Transverse colon (tissue), 4 donors: ENCODE measurements around the gene TMEM238. TPM values are rescaled to one million over a fixed set of nuclear protein-coding genes. Genes with fewer than 3 reads are reported as not detected.
"Not testable (repeated sequence)": the region's sequence is repeated elsewhere in the genome, so short reads cannot be mapped to it uniquely, and the experiment has no call there.

Experiments
- DNase-seq: peaks from one replicate; pipeline ENCODE4 v3.0.0-alpha.2; 2019
- H3K27ac ChIP-seq, 4 donors: fragments of 200-600 bp; sonication (generic); 2 replicates each; pipeline ENCODE4 v1.5.1; 2016 to 2018; ENCODE audit warnings: inconsistent platforms in 4 of 4
- H3K27me3 ChIP-seq: fragments of 200-600 bp; sonication (generic); 2 replicates; pipeline ENCODE4 v1.5.1; 2017; ENCODE audit warnings: inconsistent platforms
- H3K36me3 ChIP-seq, 4 donors: fragments of 200-600 bp; sonication (generic); 2 replicates each; pipeline ENCODE4 v1.5.1; 2017 to 2019; ENCODE audit warnings: inconsistent platforms in 4 of 4
- H3K4me1 ChIP-seq, 4 donors: fragments of 200-600 bp; sonication (generic); 2 replicates each; pipeline ENCODE4 v1.5.1; 2017 to 2020; ENCODE audit warnings: inconsistent platforms in 4 of 4
- H3K4me3 ChIP-seq, 4 donors: fragments of 200-600 bp; sonication (generic); 1 replicate in 1 of 4; 2 replicates in 3 of 4; pipeline versions ENCODE4 v1.5.1 to v1.6.1; 2017 to 2019; ENCODE audit warnings: inconsistent platforms in 4 of 4
- H3K9me3 ChIP-seq, 2 donors: fragments of 200-600 bp; sonication (generic); 2 replicates each; pipeline ENCODE4 v1.5.1; 2017 to 2019; ENCODE audit warnings: inconsistent platforms in 2 of 2
- EP300 ChIP-seq: sonication (generic); formaldehyde crosslinking; IDR thresholded peaks from one replicate; pipeline ENCODE4 v1.6.1; 2017; ENCODE audit warnings: antibody characterized with exemption, low read depth
- POLR2A ChIP-seq: fragments of 450-650 bp; IDR thresholded peaks from one replicate; pipeline ENCODE4 v1.6.1; 2016; ENCODE audit warnings: antibody characterized with exemption, mild to moderate bottlenecking, moderate library complexity
- POLR2AphosphoS5 ChIP-seq, 3 donors: sonication (generic); formaldehyde crosslinking; IDR thresholded peaks; one replicate each; pipeline ENCODE4 v1.6.1; 2016; ENCODE audit warnings: antibody characterized with exemption in 3 of 3
- WGBS, 2 donors: methylation state at CpG; one replicate each; pipeline ENCODE4 v1.1.5; 2018; ENCODE audit warnings: low coverage in 1 of 2; 5-methylcytosine and 5-hydroxymethylcytosine counted together
- in situ Hi-C, 4 donors: fragments of 200-750 bp; cut with MboI; loops; one replicate each; pipeline versions ENCODE4 v1.15.0 to v1.15.1; 2017; ENCODE audit warnings: low sequenced_read_pairs in 3 of 4, low pct_ligation_motif_present in 1 of 4, low pct_unique_long_range_greater_than_20kb in 1 of 4
- intact Hi-C: fragments of 100-400 bp; cut with DNase I; formaldehyde crosslinking; loops from one replicate; pipeline ENCODE4 v1.15.1; 2023; ENCODE audit warnings: low total_unique reads
- total RNA-seq, 4 donors: library from RNA; depleted of rRNA; stranded (reverse); fragments of >200 nt; gene quantifications; one replicate each; pipeline ENCODE4 v1.1.0, GENCODE V29; 2016
- TF ChIP-seq, protein P1 (sequence below), 5 experiments: fragments of 200-600 bp in 3 of 5; fragments of 450-650 bp in 2 of 5; sonication (generic) in 3 of 5; IDR thresholded peaks; 1 replicate in 2 of 5; 2 replicates in 3 of 5; pipeline ENCODE4 v1.5.1; 2016 to 2017; ENCODE audit warnings: antibody characterized with exemption in 5 of 5, inconsistent platforms in 3 of 5, mild to moderate bottlenecking in 2 of 5, moderate library complexity in 1 of 5

Gene TMEM238
- total RNA-seq, 4 donors from 2014 or later = 12.0 to 199 (median 42.5) TPM

DNA sequence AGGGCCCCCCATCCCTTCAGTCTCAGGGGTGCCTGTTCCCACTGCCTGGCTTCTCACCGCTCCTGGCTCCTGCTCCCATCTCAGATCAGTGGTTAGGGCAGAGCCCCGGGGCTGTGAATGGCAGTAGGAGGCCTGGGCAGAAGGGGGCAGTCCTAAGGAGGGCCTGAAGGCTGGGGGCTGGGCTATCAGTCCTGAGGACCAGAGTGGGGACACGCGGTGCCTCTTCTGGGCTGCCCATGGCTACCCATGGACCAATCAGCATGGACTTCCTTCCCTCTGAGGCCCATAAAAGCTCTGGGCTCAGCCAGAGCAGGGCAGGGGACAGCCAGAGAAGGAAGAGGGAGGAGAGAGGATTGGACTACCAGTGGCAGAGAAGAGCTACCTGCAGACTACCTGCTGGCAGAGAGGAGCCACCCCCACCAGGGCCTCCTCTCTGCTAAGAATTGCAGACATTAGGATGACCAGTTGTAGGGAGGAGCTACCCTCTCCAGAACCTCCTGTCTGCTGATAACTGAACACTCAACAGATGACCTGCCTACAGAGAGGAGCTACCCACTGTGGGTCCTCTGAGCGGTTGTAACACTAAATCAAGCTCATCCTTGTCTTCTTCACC lies 35.6 kb upstream of the TMEM238 start:
- Histone ChIP-seq H3K27me3 (peaks cover 21% of the 10 kb centered on the region), H3K27ac (no peak overlapping the region), H3K9me3 (no peaks in the 10 kb centered on the region), H3K4me1 (no peaks in the 10 kb centered on the region), H3K36me3 (no peaks in the 10 kb centered on the region), H3K4me3 (no peak overlapping the region)
- TF ChIP-seq POLR2AphosphoS5 (IDR thresholded peaks at IDR 0.05) (no peak), POLR2A (no peak), EP300 (no peak)
- TF ChIP-seq, protein P1, sequence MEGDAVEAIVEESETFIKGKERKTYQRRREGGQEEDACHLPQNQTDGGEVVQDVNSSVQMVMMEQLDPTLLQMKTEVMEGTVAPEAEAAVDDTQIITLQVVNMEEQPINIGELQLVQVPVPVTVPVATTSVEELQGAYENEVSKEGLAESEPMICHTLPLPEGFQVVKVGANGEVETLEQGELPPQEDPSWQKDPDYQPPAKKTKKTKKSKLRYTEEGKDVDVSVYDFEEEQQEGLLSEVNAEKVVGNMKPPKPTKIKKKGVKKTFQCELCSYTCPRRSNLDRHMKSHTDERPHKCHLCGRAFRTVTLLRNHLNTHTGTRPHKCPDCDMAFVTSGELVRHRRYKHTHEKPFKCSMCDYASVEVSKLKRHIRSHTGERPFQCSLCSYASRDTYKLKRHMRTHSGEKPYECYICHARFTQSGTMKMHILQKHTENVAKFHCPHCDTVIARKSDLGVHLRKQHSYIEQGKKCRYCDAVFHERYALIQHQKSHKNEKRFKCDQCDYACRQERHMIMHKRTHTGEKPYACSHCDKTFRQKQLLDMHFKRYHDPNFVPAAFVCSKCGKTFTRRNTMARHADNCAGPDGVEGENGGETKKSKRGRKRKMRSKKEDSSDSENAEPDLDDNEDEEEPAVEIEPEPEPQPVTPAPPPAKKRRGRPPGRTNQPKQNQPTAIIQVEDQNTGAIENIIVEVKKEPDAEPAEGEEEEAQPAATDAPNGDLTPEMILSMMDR (IDR thresholded peaks at IDR 0.05) = no peak
- intact Hi-C loops (no loop called here), in situ Hi-C loops (loop anchor here in 3 of 4 donors (10.0 to 25.0 kb wide), 4 partner anchors 125 to 285 kb away; partner anchors contain the start of genes BRSK1 (in 2 of the 3), HSPBP1 (in 2 of the 3) and TNNT1 (in 2 of the 3))
- DNase-seq = no peak
- 56% methylated on average over 5 of the region's 5 CpGs; no CpG with 5 or more reads in 1 of the 2 donors for WGBS, 2 donors

DNA sequence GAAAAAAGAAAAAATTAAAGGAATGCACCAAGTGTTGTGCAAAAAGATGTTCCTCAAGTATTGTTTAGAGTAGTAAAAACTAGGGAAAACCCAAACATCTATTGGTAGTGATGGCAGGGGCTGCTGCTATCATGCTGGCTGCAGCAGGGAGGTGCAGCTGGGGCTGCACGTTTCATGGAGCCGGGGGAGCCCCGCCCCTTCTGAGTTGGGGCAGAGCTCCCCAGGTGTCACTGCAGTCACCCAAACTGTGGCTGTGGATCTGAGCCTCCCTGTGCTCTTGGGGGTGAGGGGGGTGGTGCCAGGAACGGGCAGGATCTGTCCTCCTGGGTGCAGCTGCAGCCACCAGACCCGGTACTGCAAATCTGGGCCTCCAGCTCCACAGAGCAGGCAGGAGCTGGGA lies 35.0 kb upstream of the TMEM238 start:
- no peaks in the 10 kb centered on the region for H3K4me1 ChIP-seq
- H3K4me3 ChIP-seq = no peak overlapping the region
- TF ChIP-seq POLR2AphosphoS5 (IDR thresholded peaks at IDR 0.05) (no peak), EP300 (no peak), POLR2A (no peak)
- TF ChIP-seq, protein P1 (IDR thresholded peaks at IDR 0.05) = no peak
- H3K27ac ChIP-seq = no peak overlapping the region
- no peaks in the 10 kb centered on the region for H3K9me3 ChIP-seq
- DNase-seq = no peak
- peaks cover 14% of the 10 kb centered on the region for H3K27me3 ChIP-seq
- H3K36me3 ChIP-seq = no peaks in the 10 kb centered on the region
- intact Hi-C loops (no loop called here), in situ Hi-C loops (loop anchor here in 3 of 4 donors (10.0 to 25.0 kb wide), 3 partner anchors 124 to 284 kb away; partner anchors contain the start of genes BRSK1 (in 2 of the 3) and HSPBP1 (in 2 of the 3))
- 0 to 45% methylated on average over 1 to 3 of the region's 5 CpGs for WGBS, 2 donors

DNA sequence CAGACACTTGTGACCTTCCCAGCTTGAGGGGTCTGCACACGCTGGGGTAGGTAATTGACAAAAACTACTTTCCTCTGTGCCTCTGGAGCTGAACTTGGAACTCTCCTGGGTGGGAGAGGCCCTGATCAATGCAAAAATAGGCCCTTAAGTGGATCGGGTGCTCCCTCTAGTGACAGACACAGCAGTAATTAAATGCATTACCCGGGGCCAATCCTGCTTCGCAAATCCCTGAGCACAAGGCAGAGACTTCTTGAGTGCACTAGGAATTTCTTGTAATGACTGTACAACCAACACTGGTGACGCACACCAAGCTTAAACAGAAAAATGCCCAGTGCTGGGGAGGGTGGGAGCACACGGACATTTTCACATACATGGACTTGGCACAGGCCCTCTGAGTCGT lies 34.1 kb upstream of the TMEM238 start:
- peak; percentile 64 for DNase-seq
- Histone ChIP-seq H3K9me3 (no peaks in the 10 kb centered on the region), H3K4me3 (no peak overlapping the region), H3K4me1 (no peaks in the 10 kb centered on the region), H3K36me3 (no peaks in the 10 kb centered on the region), H3K27me3 (peaks cover 12% of the 10 kb centered on the region), H3K27ac (no peak overlapping the region)
- intact Hi-C loops (no loop called here), in situ Hi-C loops (loop anchor here in 3 of 4 donors (10.0 to 25.0 kb wide), 3 partner anchors 123 to 283 kb away; partner anchors contain the start of genes BRSK1 (in 2 of the 3) and HSPBP1 (in 2 of the 3))
- WGBS, 2 donors = 14 to 40% methylated on average over 1 to 7 of the region's 7 CpGs
- TF ChIP-seq POLR2AphosphoS5 (IDR thresholded peaks at IDR 0.05) (no peak), EP300 (no peak)
- TF ChIP-seq, protein P1 (IDR thresholded peaks at IDR 0.05) = peak; percentile 55 to 77 (median 63)

DNA sequence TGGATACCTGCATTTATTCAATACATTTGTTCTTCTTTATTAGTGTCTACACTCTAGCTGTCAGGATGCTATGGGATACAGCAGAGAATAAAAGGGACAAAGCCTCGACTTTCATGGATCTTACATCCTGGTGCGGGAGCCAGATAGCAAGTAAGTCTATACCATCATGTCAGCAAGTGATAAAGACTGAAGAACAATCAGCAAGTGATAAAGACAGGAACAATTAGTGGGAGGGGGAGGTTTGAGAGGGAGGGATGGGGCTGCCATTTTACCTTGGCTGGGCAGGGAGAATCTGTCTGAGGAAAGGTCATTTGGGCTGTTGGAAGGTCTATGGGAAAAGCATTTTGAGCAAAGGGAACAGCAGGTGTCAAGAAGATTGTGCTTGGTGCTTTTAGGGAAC lies 26.1 kb upstream of the TMEM238 start:
- Histone ChIP-seq H3K4me1 (peaks cover 0 to 27% (median 21%) of the 10 kb centered on the region in 4 donors), H3K9me3 (no peaks in the 10 kb centered on the region), H3K4me3 (no peak overlapping the region), H3K36me3 (no peaks in the 10 kb centered on the region), H3K27me3 (no peaks in the 10 kb centered on the region), H3K27ac (no peak overlapping the region)
- WGBS, 2 donors = 93 to 96% methylated on average over 2 of the region's 2 CpGs
- in situ Hi-C loops (loop anchor here in 3 of 4 donors (10.0 to 25.0 kb wide), 3 partner anchors 115 to 275 kb away; partner anchors contain the start of genes BRSK1 (in 2 of the 3) and HSPBP1 (in 2 of the 3)), intact Hi-C loops (no loop called here)
- TF ChIP-seq POLR2A = no peak
- TF ChIP-seq, protein P1 (IDR thresholded peaks at IDR 0.05) = no peak
- TF ChIP-seq POLR2AphosphoS5 (IDR thresholded peaks at IDR 0.05) = no peak
- TF ChIP-seq EP300 = no peak
- no peak for DNase-seq

GRCh38 chr19:55409179-55409578 lies 25.1 kb upstream of the TMEM238 start:
- not testable (repeated sequence) for H3K36me3 ChIP-seq
- in situ Hi-C loops = loop anchor here in 2 of 4 donors (25.0 kb wide), 1 partner anchor 122 kb away; the partner anchor contains the start of genes BRSK1 (in 2 of the 2) and HSPBP1 (in 2 of the 2)

More at GRCh38 chr19:55409179-55409578, 25.1 kb upstream of the TMEM238 start:
- H3K4me3 ChIP-seq, intact Hi-C loops, DNase-seq, H3K9me3 ChIP-seq, H3K27me3 ChIP-seq, H3K27ac ChIP-seq: not testable (repeated sequence)
- peaks cover 0 to 27% (median 21%) of the 10 kb centered on the region in 4 donors for H3K4me1 ChIP-seq
- WGBS, 2 donors = 88 to 93% methylated on average over 8 of the region's 8 CpGs
